Skin epidermis (tissue), 12 donors: ENCODE data around the gene AGPAT3.

Experiments
- H3K27ac ChIP-seq, 21 experiments: fragments of 200-600 bp; sonication (generic) in 11 of 21; one replicate each; pipeline ENCODE4 v1.5.0; 2020; ENCODE audit warnings: mild to moderate bottlenecking in 3 of 21, inconsistent platforms in 2 of 21, moderate library complexity in 2 of 21
- H3K4me3 ChIP-seq, 7 experiments: fragments of 200-600 bp; sonication (generic) in 2 of 7; one replicate each; pipeline ENCODE4 v1.5.0; 2020; ENCODE audit warnings: inconsistent platforms in 2 of 7, mild to moderate bottlenecking in 2 of 7, moderate library complexity in 1 of 7

Gene AGPAT3

GRCh38 chr21:43858806-43859648 is 6.0 kb upstream of the AGPAT3 start:
- H3K27ac ChIP-seq: no peak overlapping the region
- H3K4me3 ChIP-seq: no peak overlapping the region

GRCh38 chr21:43859747-43860214 is 5.2 kb upstream of the AGPAT3 start:
- Histone ChIP-seq H3K4me3 (no peak overlapping the region), H3K27ac (no peak overlapping the region)

GRCh38 chr21:43861706-43862105 is 3.3 kb upstream of the AGPAT3 start:
- H3K4me3 ChIP-seq: no peak overlapping the region
- no peak overlapping the region for H3K27ac ChIP-seq

- Histone ChIP-seq H3K27ac (peak overlapping the region; percentile 39 to 98 (median 92)), H3K4me3 (peak overlapping the region; percentile 67 to 89 (median 74))
Observed at GRCh38 chr21:43864313-43864961, 586 bp upstream of the AGPAT3 start.

- H3K27ac ChIP-seq: peak overlapping the region; percentile 70 to 98 (median 95)
Observed at GRCh38 chr21:43865540-43866259, 677 bp downstream of the AGPAT3 start.

GRCh38 chr21:43866260-43866629 is 1.2 kb downstream of the AGPAT3 start:
- Histone ChIP-seq H3K4me3 (peak overlapping the region; percentile 67 to 89 (median 74)), H3K27ac (peak overlapping the region in 20 of 21 experiments; percentile 40 to 98 (median 94))

More at GRCh38 chr21:43865540-43866259, 677 bp downstream of the AGPAT3 start:
- peak overlapping the region; percentile 67 to 89 (median 74) for H3K4me3 ChIP-seq

- peak overlapping the region; percentile 67 to 89 (median 74) for H3K4me3 ChIP-seq
- H3K27ac ChIP-seq: peak overlapping the region in 20 of 21 experiments; percentile 40 to 98 (median 94)
Observed at GRCh38 chr21:43866659-43867331, 1.8 kb downstream of the AGPAT3 start.

GRCh38 chr21:43867332-43867703 is 2.3 kb downstream of the AGPAT3 start:
- peak overlapping the region in 12 of 21 experiments; percentile 38 to 98 (median 95) for H3K27ac ChIP-seq
- peak overlapping the region in 1 of 7 experiments; percentile 73 for H3K4me3 ChIP-seq

- peak overlapping the region in 1 of 21 experiments; percentile 30 for H3K27ac ChIP-seq
- no peak overlapping the region for H3K4me3 ChIP-seq
Observed at GRCh38 chr21:43867948-43868347, 2.9 kb downstream of the AGPAT3 start.

GRCh38 chr21:43868461-43868860 is 3.4 kb downstream of the AGPAT3 start:
- Histone ChIP-seq H3K4me3 (no peak overlapping the region), H3K27ac (peak overlapping the region in 1 of 21 experiments; percentile 30)

GRCh38 chr21:43869486-43870325 is 4.7 kb downstream of the AGPAT3 start:
- H3K4me3 ChIP-seq: no peak overlapping the region
- no peak overlapping the region for H3K27ac ChIP-seq

- H3K27ac ChIP-seq: no peak overlapping the region
- no peak overlapping the region for H3K4me3 ChIP-seq
Observed at GRCh38 chr21:43871487-43871886, 6.5 kb downstream of the AGPAT3 start.

GRCh38 chr21:43872531-43873197 is 7.6 kb downstream of the AGPAT3 start:
- Histone ChIP-seq H3K27ac (peak overlapping the region in 2 of 21 experiments; percentile 16 to 44), H3K4me3 (no peak overlapping the region)

- no peak overlapping the region for H3K4me3 ChIP-seq
- H3K27ac ChIP-seq: no peak overlapping the region
Observed at GRCh38 chr21:43873673-43874072, 8.7 kb downstream of the AGPAT3 start.

- Histone ChIP-seq H3K27ac (no peak overlapping the region), H3K4me3 (no peak overlapping the region)
Observed at GRCh38 chr21:43874085-43874805, 9.2 kb downstream of the AGPAT3 start.

GRCh38 chr21:43876605-43877004 is 11.6 kb downstream of the AGPAT3 start:
- Histone ChIP-seq H3K4me3 (no peak overlapping the region), H3K27ac (no peak overlapping the region)

GRCh38 chr21:43877936-43878575 is 13.0 kb downstream of the AGPAT3 start:
- H3K4me3 ChIP-seq: no peak overlapping the region
- no peak overlapping the region for H3K27ac ChIP-seq
